Activated naive CD8-positive, alpha-beta T cell treated with anti-CD3 and anti-CD28 coated beads, Interleukin-2, amount 10 ng/mL, durations not matched to agents 7 days and 5 days (primary cell): ENCODE data around the gene ARHGEF26. TPM values are rescaled to one million over a fixed set of nuclear protein-coding genes. Genes with fewer than 3 reads are reported as not detected.

Source experiments
- ATAC-seq: fragments of 150-1000 bp; cut with Tn5 transposase; one replicate; pipeline ENCODE4 v1.10.0; 2021; ENCODE audit warnings: low read depth, moderate library complexity
- POLR2A ChIA-PET: fragments of 350-600 bp; sonication (Branson Sonifier 250); formaldehyde crosslinking; loops from one replicate; lab custom pipeline; 2021; ENCODE audit warnings: antibody characterized with exemption; lab: Charles Lee
- DNase-seq: peaks from one replicate; pipeline ENCODE4 v3.0.0; 2021
- H3K27ac Mint-ChIP-seq: one replicate; pipeline ENCODE4 v1.8.0; 2022; ENCODE audit warnings: mild to moderate bottlenecking, mixed read lengths
- H3K27me3 Mint-ChIP-seq: one replicate; pipeline ENCODE4 v1.8.0; 2022; ENCODE audit warnings: mild to moderate bottlenecking, moderate library complexity, mixed read lengths
- H3K36me3 Mint-ChIP-seq: one replicate; pipeline ENCODE4 v1.8.0; 2021; ENCODE audit warnings: mild to moderate bottlenecking, mixed read lengths
- H3K4me1 Mint-ChIP-seq: one replicate; pipeline ENCODE4 v1.8.0; 2021; ENCODE audit warnings: mixed read lengths
- H3K4me3 Mint-ChIP-seq: one replicate; pipeline ENCODE4 v1.8.0; 2022; ENCODE audit warnings: mild to moderate bottlenecking, moderate library complexity, mixed read lengths
- H3K9me3 Mint-ChIP-seq: one replicate; pipeline ENCODE4 v1.8.0; 2021; ENCODE audit warnings: mixed read lengths
- total RNA-seq, 2 experiments: library from RNA; stranded (reverse); gene quantifications; one replicate each; pipeline ENCODE4 v1.2.3, GENCODE V29; 2021

ARHGEF26 gene
- total RNA-seq, 2 experiments from 2014 or later, result not detected

- Mint-ChIP-seq H3K4me1 (no peaks in the 10 kb centered on the region), H3K4me3 (no peak overlapping the region), H3K27me3 (peaks cover 17% of the 10 kb centered on the region), H3K27ac (no peak overlapping the region), H3K36me3 (no peaks in the 10 kb centered on the region), H3K9me3 (no peaks in the 10 kb centered on the region)
- ATAC-seq (no peak), DNase-seq (no peak)
- POLR2A ChIA-PET, result no interaction called here
These were observed 28.1 kb downstream of the ARHGEF26 start for GRCh38 chr3:154149286-154149685.

- H3K36me3 Mint-ChIP-seq, result no peaks in the 10 kb centered on the region
- no peak overlapping the region for H3K27ac Mint-ChIP-seq
- ATAC-seq, result no peak
- H3K4me1 Mint-ChIP-seq, result no peaks in the 10 kb centered on the region
- no peaks in the 10 kb centered on the region for H3K9me3 Mint-ChIP-seq
- POLR2A ChIA-PET, result no interaction called here
- H3K4me3 Mint-ChIP-seq, result no peak overlapping the region
- no peak for DNase-seq
- peaks cover 14% of the 10 kb centered on the region for H3K27me3 Mint-ChIP-seq
These were observed 30.8 kb downstream of the ARHGEF26 start for GRCh38 chr3:154151969-154152368.

GRCh38 chr3:154152741-154153140 is 31.6 kb downstream of the ARHGEF26 start:
- Mint-ChIP-seq H3K4me1 (no peaks in the 10 kb centered on the region), H3K36me3 (no peaks in the 10 kb centered on the region), H3K9me3 (no peaks in the 10 kb centered on the region), H3K4me3 (no peak overlapping the region), H3K27ac (no peak overlapping the region), H3K27me3 (peaks cover 16% of the 10 kb centered on the region)
- DNase-seq (no peak), ATAC-seq (no peak)
- POLR2A ChIA-PET, result no interaction called here

- no peak overlapping the region for H3K27ac Mint-ChIP-seq
- DNase-seq, result no peak
These were observed 35.3 kb downstream of the ARHGEF26 start for GRCh38 chr3:154156530-154156929.

GRCh38 chr3:154161806-154162205 is 40.6 kb downstream of the ARHGEF26 start:
- no peak for ATAC-seq
- no peak overlapping the region for H3K27ac Mint-ChIP-seq
- POLR2A ChIA-PET, result no interaction called here
- H3K9me3 Mint-ChIP-seq, result no peaks in the 10 kb centered on the region
- DNase-seq, result no peak
- no peak overlapping the region for H3K4me3 Mint-ChIP-seq
- H3K27me3 Mint-ChIP-seq, result peaks cover 24% of the 10 kb centered on the region
- H3K36me3 Mint-ChIP-seq, result no peaks in the 10 kb centered on the region
- H3K4me1 Mint-ChIP-seq, result no peaks in the 10 kb centered on the region

More at GRCh38 chr3:154156530-154156929, 35.3 kb downstream of the ARHGEF26 start:
- Mint-ChIP-seq H3K9me3 (no peaks in the 10 kb centered on the region), H3K4me1 (no peaks in the 10 kb centered on the region), H3K4me3 (no peak overlapping the region), H3K27me3 (peaks cover 13% of the 10 kb centered on the region), H3K36me3 (no peaks in the 10 kb centered on the region)
- ATAC-seq, result no peak
- POLR2A ChIA-PET, result no interaction called here

DNA sequence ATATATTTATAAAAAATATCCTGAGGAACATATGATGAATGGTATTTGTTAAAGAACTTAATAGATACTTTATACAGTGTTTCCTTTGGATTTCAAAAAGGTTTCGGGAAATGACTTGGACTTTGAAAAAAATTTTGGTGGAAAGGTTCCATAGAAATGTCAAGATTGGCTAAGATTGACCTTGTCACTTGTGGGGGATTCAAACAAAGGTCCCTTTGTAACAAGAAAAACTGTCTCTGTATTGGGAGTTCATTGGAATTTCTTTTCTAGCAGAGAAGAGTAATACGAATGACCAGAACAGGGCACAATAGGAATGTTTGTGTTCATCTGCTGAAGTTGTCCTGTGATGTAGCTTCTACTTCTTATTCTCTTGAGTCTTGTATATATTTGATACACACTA is 43.2 kb downstream of the ARHGEF26 start:
- POLR2A ChIA-PET, result no interaction called here
- H3K4me3 Mint-ChIP-seq, result no peak overlapping the region
- peaks cover 22% of the 10 kb centered on the region for H3K27me3 Mint-ChIP-seq
- H3K27ac Mint-ChIP-seq, result no peak overlapping the region
- no peaks in the 10 kb centered on the region for H3K4me1 Mint-ChIP-seq
- H3K36me3 Mint-ChIP-seq, result no peaks in the 10 kb centered on the region
- ATAC-seq (no peak), DNase-seq (no peak)
- H3K9me3 Mint-ChIP-seq, result no peaks in the 10 kb centered on the region

GRCh38 chr3:154168998-154169795 is 48.0 kb downstream of the ARHGEF26 start:
- POLR2A ChIA-PET, result no interaction called here
- Mint-ChIP-seq H3K27me3 (peaks cover 9% of the 10 kb centered on the region), H3K9me3 (no peaks in the 10 kb centered on the region), H3K36me3 (no peaks in the 10 kb centered on the region), H3K4me1 (no peaks in the 10 kb centered on the region), H3K27ac (no peak overlapping the region), H3K4me3 (no peak overlapping the region)
- DNase-seq (no peak), ATAC-seq (no peak)

DNA sequence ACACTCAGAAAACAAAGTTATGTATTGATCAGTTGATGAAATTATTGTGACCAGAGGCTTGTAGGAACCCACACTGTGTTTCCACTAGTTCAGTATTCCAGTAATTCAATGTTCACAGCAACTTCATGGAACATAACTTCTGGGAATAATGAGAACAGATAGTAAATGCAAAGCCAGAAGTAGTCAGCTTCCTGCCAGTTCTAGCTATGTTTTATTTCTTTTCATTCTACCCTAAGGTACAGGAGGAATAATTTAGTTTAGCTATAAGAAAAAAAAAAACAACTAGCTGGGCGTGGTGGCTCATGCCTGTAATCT is 48.6 kb downstream of the ARHGEF26 start:
- no peak overlapping the region for H3K27ac Mint-ChIP-seq

DNA sequence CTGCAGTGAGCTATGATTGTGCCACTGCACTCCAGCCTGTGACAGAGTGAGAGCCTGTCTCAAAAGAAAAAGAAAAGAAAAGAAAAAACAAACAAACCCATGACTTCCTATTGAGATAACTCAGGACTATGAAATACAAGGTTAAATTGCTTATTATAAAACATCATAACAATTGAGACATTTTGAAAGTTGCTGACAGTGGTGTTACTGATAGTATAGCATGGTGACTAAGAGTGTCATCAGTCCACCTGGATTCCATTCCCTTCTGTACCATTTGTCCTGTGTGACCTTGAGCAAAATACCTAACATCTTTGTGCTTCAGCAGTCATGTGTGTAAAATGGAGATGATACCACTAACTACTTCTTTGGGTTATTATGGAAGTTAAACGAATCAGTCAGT is 49.1 kb downstream of the ARHGEF26 start:
- no peak overlapping the region for H3K4me3 Mint-ChIP-seq

More for the DNA sequence above, 48.6 kb downstream of the ARHGEF26 start:
- Mint-ChIP-seq H3K27me3 (peaks cover 8% of the 10 kb centered on the region), H3K36me3 (no peaks in the 10 kb centered on the region), H3K4me3 (no peak overlapping the region), H3K4me1 (no peaks in the 10 kb centered on the region), H3K9me3 (no peaks in the 10 kb centered on the region)
- POLR2A ChIA-PET, result no interaction called here
- no peak for ATAC-seq
- no peak for DNase-seq

GRCh38 chr3:154175041-154175440 is 53.9 kb downstream of the ARHGEF26 start:
- no peaks in the 10 kb centered on the region for H3K36me3 Mint-ChIP-seq

More for the DNA sequence above, 49.1 kb downstream of the ARHGEF26 start:
- H3K27ac Mint-ChIP-seq, result no peak overlapping the region
- POLR2A ChIA-PET, result no interaction called here
- ATAC-seq (no peak), DNase-seq (no peak)
- H3K9me3 Mint-ChIP-seq, result no peaks in the 10 kb centered on the region
- peaks cover 7% of the 10 kb centered on the region for H3K27me3 Mint-ChIP-seq
- H3K36me3 Mint-ChIP-seq, result no peaks in the 10 kb centered on the region
- no peaks in the 10 kb centered on the region for H3K4me1 Mint-ChIP-seq

DNA sequence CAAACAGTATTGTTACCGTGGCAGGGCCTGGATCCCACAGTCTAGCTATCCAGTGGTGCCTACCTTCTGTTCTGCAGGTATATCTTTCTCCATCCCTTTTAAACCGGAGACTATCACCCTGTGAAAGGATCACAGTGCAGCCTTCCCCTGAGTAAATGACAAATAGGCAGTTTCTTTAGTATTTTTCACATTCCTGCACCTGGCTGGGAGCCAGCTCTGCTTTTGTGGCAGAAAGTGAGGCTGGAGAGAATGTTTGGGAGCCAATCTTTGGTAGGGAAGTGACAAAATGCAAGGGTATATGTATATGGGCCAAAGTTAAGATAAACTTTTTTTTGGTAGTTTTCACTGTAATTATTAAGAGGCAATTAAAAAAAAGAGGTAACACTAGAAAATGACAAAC is 54.8 kb downstream of the ARHGEF26 start:
- no peaks in the 10 kb centered on the region for H3K9me3 Mint-ChIP-seq
- POLR2A ChIA-PET, result no interaction called here
- H3K4me3 Mint-ChIP-seq, result no peak overlapping the region
- H3K4me1 Mint-ChIP-seq, result no peaks in the 10 kb centered on the region
- H3K36me3 Mint-ChIP-seq, result no peaks in the 10 kb centered on the region
- ATAC-seq (no peak), DNase-seq (no peak)
- no peak overlapping the region for H3K27ac Mint-ChIP-seq
- peaks cover 8% of the 10 kb centered on the region for H3K27me3 Mint-ChIP-seq

More at GRCh38 chr3:154175041-154175440, 53.9 kb downstream of the ARHGEF26 start:
- POLR2A ChIA-PET, result no interaction called here
- DNase-seq (no peak), ATAC-seq (no peak)
- Mint-ChIP-seq H3K4me3 (no peak overlapping the region), H3K4me1 (no peaks in the 10 kb centered on the region), H3K9me3 (no peaks in the 10 kb centered on the region), H3K27ac (no peak overlapping the region), H3K27me3 (peaks cover 8% of the 10 kb centered on the region)

DNA sequence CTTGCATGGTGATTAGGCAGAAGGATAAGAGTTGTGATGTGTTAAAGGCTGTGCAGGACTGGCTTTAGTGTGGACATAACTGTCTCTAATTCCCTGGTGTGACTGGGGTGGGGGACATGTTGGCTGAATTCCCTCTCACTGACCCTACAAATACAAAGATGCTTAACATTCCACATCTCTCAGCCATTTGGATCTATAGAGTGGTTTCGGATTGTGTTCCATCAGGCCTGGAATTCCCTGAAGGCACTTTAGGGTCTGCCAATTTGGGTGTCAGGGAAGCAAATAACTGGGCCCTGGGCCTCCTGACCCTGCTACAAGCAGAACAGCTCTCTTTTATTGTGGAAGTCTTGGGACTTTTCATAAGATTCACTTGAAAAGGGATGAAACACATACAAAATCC is 56.2 kb downstream of the ARHGEF26 start:
- ATAC-seq, result no peak
- no peaks in the 10 kb centered on the region for H3K36me3 Mint-ChIP-seq

DNA sequence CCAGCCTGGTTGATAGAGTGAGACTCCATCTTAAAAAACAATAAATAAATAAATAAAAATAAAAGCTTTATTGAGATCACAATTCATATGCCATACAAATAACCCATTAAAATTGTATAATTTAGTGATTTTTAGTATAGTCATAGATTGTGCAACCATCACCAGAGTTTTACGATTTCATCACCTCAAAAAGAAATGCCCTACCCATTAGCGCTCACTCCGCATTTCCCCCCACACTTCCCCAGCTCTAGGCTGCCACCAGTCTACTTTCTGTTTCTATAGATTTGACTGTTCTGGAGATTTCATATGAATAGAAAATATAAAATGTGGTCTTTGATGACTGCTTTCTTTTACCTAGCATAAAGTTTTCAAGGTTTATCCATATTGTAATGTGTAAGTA is 57.0 kb downstream of the ARHGEF26 start:
- Mint-ChIP-seq H3K27ac (no peak overlapping the region), H3K4me1 (no peaks in the 10 kb centered on the region), H3K36me3 (no peaks in the 10 kb centered on the region), H3K27me3 (peaks cover 5% of the 10 kb centered on the region), H3K9me3 (no peaks in the 10 kb centered on the region), H3K4me3 (no peak overlapping the region)
- POLR2A ChIA-PET, result no interaction called here
- ATAC-seq (no peak), DNase-seq (no peak)

More for the DNA sequence above, 56.2 kb downstream of the ARHGEF26 start:
- no peak for DNase-seq
- H3K9me3 Mint-ChIP-seq, result no peaks in the 10 kb centered on the region
- no peaks in the 10 kb centered on the region for H3K4me1 Mint-ChIP-seq
- POLR2A ChIA-PET, result no interaction called here
- no peak overlapping the region for H3K4me3 Mint-ChIP-seq
- no peak overlapping the region for H3K27ac Mint-ChIP-seq
- H3K27me3 Mint-ChIP-seq, result peaks cover 5% of the 10 kb centered on the region

DNA sequence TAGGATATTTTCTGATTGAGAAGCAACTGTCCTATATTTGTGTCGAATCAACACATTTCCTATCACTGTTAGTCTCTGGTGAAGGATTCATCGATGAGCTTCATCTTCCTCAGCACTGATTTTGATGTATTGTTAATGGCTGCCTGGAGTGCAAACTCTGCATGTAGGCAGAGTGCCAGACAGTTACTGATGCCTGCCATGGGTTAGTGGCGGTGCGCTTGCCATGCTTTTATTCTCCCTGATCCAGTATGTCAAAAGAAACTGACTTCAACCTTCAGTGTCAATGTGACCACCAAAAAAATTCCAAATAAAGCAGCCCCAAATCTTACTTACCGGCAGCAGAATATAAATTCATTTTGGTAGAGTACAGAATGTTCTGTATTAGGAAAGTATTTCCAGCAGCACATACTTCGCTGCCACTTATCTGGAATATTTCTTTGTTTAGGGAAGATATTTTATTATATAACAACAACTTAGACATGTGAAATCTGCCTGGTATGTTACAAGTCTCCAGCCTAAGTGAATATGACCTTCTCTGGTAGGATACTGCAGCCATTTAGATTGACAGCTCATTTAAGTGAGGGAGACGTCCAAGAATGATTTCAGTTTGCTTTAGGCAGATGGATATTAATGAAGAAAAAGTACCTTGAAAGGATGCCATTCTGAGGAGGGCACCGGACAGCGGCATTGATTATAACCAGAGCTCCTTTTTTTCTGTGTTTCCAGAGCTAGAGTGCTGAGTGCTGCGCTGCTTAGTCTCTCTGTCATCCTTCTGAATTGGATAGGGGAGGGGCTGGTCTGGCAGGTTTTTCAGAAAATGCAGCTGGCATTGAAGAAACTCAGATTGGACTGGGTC is 59.9 kb downstream of the ARHGEF26 start:
- no peak for ATAC-seq
- Mint-ChIP-seq H3K9me3 (no peaks in the 10 kb centered on the region), H3K36me3 (no peaks in the 10 kb centered on the region), H3K27me3 (peaks cover 3% of the 10 kb centered on the region), H3K4me1 (no peaks in the 10 kb centered on the region), H3K4me3 (no peak overlapping the region), H3K27ac (no peak overlapping the region)
- POLR2A ChIA-PET, result no interaction called here
- no peak for DNase-seq
